DMS153 (cell line): Measurements from ENCODE around the gene RUVBL2.

Source experiments
- DNase-seq: peaks from one replicate; lab custom pipeline; 2025; lab: John Stamatoyannopoulos, UW

The RUVBL2 gene

GRCh38 chr19:48989701-48990291 is 3.9 kb upstream of the RUVBL2 start:
- no peak for DNase-seq

- DNase-seq, result no peak
Measured at GRCh38 chr19:48990400-48990799, 3.3 kb upstream of the RUVBL2 start.

- no peak for DNase-seq
Measured at GRCh38 chr19:48991011-48991609, 2.6 kb upstream of the RUVBL2 start.

DNA sequence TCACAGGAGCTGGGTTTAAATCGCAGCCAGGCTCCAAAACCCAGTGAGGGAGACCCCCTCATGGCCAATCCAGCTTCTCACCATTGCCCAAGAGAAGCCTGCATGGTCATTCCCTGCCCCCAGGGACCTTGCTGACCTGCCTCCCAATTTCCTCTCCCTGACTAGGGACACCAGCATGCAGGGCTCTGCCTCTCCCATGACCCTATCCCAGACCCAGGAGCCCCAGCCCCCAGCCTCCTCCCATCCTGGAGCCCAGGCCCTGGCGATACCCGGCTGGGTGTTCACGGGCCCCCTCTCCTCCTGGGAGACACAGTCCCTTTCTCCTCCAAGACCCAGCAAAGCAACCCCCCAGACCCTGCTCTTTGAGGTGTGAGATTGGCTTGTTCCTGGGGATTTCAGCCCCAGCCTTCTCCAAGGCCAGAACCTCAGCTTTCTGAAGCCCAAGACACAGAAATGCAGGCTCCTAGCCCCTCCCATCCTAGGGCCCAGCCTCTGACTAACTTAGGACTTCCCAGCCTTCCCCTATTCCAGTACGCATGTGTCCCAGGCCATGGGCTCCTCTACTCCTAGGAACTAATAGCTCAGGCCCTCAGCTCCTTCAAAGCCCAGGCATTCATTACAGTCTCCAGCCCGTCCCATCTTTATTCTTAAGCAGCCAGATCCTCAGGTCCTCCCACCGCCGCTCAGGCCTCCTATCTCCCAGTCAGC is 1.7 kb upstream of the RUVBL2 start:
- DNase-seq, result no peak

DNA sequence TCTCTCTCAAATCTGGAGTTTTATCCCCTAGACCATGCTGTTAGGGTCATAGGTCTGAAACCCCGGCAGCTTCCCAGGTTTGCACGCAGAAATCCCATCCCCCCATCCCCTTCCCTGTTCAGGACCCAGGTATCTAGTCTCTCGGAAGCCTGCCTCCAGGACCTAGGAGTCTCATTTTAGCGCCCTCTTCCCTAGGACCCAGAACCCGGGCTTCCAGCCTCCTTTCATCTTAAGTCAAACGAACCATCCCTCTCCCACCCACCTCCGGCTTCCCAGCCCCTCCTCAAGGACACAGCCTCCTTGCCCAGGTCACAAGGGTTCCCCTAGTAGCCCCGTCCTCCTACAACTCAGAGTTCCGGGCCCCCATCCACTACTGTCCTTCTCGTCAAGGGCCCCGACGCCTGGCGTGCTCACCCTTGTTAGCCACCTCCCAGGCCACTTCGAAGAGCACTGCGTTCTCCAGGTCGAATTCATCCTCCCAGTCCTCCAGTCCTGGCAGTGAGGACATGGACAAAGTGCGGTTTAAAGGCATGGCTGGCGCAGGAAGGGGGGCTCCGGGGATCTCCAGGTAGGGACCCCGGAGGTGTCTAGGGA is 1.0 kb upstream of the RUVBL2 start:
- no peak for DNase-seq

DNA sequence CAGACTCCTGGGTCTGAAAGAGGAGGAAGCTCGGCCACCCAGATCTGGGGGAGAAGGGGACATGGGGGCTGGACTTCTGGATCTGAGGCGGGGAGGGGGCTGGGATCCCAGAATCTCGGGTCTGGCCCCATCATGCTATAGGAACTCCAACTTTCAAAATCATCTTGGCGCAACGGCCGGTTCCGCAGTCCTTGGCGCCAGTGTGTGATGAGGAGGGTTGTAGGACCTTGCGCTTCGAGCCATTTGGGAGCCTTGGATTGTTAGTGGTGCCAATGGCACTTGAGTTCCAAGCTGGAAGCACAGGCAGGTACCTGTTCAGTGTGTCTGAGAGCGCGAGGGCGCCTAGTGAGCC is 324 bp downstream of the RUVBL2 start:
- no peak for DNase-seq

GRCh38 chr19:48997972-48998371 is 4.3 kb downstream of the RUVBL2 start:
- no peak for DNase-seq

DNA sequence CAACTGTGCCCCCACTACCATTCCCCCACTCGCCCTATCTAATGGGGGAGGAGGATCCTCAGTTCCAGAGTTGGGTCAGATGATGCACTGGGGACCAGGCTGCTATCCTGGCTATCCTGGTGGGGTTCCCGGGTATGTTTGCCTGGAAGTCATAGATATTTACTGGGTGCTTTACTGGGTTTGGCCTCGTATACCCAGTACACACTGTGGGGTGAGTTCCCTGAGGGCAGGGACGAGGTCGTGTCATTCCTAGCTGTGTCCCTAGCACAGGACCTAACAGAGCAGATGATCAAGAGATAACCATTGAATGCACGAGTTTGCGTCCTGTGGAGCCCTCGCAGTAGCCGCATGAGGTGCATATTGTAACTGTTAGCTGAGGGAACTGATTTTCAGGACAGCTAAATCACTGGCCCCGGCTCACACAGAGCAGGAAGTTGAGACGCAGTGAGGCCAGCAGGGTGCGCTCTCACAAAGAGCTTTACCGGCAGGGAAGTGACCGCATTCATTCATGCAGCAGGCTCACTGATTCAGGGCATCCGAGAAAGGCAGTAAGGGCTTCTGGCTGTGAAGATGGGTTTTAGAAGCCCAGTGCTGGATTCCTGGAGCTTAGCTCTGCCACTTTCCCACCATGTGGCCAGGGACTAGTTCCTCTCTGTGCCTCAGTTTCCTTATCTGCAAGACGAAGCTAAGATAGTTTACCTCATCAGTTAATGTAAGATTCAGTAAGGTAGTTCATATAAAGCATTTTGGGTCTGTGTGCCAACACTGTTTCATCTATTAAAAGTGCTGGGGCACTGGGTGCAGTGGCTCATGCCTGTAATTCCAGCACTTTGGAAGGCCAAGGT is 6.0 kb downstream of the RUVBL2 start:
- no peak for DNase-seq

DNA sequence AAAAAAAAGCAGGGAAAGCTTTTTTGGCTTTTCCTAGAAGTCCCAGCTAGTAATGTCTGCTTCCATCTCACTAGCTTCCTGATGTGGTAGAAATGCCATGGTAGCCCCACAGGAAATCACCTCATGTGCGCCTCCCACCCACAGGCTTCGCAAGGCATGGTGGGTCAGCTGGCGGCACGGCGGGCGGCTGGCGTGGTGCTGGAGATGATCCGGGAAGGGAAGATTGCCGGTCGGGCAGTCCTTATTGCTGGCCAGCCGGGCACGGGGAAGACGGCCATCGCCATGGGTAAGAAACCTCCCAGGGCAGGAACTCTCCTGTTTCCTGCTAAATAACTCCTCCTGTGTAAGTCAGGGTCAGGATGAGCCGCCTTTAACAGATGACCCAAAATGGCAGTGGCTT is 10.4 kb downstream of the RUVBL2 start:
- no peak for DNase-seq

- DNase-seq, result no peak
Measured at GRCh38 chr19:49004964-49005614, 11.4 kb downstream of the RUVBL2 start.

- DNase-seq, result no peak
Measured at GRCh38 chr19:49006905-49007304, 13.2 kb downstream of the RUVBL2 start.

DNA sequence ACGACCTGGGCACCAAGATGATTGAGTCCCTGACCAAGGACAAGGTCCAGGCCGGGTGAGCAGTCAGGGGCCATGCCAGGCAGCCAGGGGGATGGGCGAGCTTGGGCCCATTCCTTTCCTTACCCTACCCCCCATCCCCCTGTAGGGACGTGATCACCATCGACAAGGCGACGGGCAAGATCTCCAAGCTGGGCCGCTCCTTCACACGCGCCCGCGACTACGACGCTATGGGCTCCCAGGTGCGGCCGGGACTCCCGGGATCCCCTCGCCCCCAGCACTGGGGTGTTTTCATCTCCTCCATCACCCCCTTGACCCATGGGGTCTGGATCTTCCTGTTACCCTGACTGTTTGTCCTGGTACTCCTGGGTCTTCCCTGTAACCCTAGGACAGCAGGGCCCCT is 16.1 kb downstream of the RUVBL2 start:
- no peak for DNase-seq

DNA sequence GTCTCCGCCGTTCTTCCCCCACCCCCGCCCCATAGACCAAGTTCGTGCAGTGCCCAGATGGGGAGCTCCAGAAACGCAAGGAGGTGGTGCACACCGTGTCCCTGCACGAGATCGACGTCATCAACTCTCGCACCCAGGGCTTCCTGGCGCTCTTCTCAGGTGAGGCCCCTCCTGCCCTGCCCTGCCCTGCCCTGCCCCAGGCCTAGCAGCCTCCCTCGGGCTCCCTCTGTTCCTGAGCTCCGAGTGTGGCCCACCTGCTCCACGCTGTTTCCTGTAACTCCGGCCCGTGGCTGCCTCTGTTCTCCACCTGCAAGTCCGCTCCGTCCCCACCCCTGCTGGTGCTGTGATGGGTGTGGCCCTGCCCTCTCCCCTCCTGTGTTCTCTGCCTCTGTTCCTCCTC is 16.8 kb downstream of the RUVBL2 start:
- DNase-seq, result no peak

- no peak for DNase-seq
Measured at GRCh38 chr19:49011194-49011593, 17.5 kb downstream of the RUVBL2 start.

- DNase-seq, result no peak
Measured at GRCh38 chr19:49014123-49014869, 20.6 kb downstream of the RUVBL2 start.

DNA sequence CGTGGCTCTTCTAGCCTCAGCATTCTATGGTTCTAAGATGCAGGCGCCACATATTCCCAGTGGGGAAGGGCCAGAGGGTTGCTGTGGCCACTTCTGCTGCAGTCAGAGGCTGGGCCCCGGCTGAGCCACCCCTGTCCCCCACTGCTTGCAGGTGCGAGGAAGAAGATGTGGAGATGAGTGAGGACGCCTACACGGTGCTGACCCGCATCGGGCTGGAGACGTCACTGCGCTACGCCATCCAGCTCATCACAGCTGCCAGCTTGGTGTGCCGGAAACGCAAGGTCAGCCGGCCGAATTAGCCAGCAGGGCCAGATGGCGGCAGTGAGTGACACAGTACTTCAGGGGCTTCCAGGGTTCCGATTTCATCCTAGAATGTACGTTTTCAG is 21.2 kb downstream of the RUVBL2 start:
- DNase-seq, result no peak

GRCh38 chr19:49016067-49016839 is 22.6 kb downstream of the RUVBL2 start:
- DNase-seq, result no peak

- no peak for DNase-seq
Measured at GRCh38 chr19:49017041-49017665, 23.5 kb downstream of the RUVBL2 start, which contains the start of gene LHB. Gene LHB, minus strand, starts transcription at chr19:49017091. Its CDS starts 10 bp downstream, at chr19:49017081.

DNA sequence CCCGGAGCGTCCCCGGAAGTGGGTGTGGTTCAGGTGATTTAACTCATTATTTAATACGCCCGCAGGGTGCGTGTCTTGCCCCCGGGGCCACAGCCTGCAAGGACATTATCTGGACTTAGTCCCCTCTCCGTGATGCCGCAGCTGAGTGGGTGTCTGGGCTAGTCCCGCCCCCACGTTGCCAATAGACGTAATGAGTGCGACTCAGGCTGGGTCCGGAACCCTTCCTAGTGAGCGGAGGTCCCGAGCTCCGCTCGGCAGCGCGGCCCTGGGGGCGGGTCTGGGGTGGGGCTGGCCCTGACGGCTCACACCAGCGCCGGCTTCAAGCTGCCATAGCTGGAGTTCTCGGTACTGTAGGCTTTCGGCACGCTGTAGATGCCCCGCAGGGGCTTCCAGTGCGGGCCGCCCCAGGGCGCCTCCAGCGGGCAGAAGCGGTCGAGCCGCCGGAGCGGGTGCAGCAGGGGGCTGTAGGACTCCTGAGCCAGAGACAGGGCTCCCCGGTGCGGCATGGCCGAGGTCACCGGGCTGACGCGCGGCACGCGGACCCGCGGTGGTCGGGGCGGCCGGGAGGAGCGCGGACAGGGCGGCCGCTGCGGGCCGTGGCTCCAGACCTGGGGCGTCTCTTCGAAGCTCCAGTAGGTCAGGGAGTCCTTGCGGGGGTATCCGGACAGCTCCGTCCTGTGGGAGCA is 24.1 kb downstream of the RUVBL2 start:
- DNase-seq, result no peak
